ENCODE results near the gene LRRTM3.

LRRTM3 gene

GRCh38 chr10:66940965-66941364 is 15.1 kb downstream of the LRRTM3 start:
- DNase-seq, result no peak

GRCh38 chr10:66941491-66941890 is 15.7 kb downstream of the LRRTM3 start:
- no peak for DNase-seq

- DNase-seq, result no peak
These were observed 16.6 kb downstream of the LRRTM3 start for GRCh38 chr10:66942407-66942806.

GRCh38 chr10:66943590-66943989 is 17.8 kb downstream of the LRRTM3 start:
- DNase-seq, result no peak

- DNase-seq, result no peak
These were observed 26.1 kb downstream of the LRRTM3 start for GRCh38 chr10:66951896-66952295.

- DNase-seq, result no peak
These were observed 32.6 kb downstream of the LRRTM3 start for GRCh38 chr10:66958466-66958865.

- no peak for DNase-seq
These were observed 39.1 kb downstream of the LRRTM3 start for GRCh38 chr10:66964946-66965345.

GRCh38 chr10:66980246-66980815 is 54.5 kb downstream of the LRRTM3 start:
- no peak for DNase-seq

- no peak for DNase-seq
These were observed 55.7 kb downstream of the LRRTM3 start for GRCh38 chr10:66981361-66982052.

- DNase-seq, result no peak
These were observed 56.2 kb downstream of the LRRTM3 start for GRCh38 chr10:66982053-66982420.

- no peak for DNase-seq
These were observed 57.1 kb downstream of the LRRTM3 start for GRCh38 chr10:66982792-66983474.

- no peak for DNase-seq
These were observed 57.6 kb downstream of the LRRTM3 start for GRCh38 chr10:66983475-66983818.

- no peak for DNase-seq
These were observed 64.5 kb downstream of the LRRTM3 start for GRCh38 chr10:66990143-66990830.

- no peak for DNase-seq
These were observed 71.2 kb downstream of the LRRTM3 start for GRCh38 chr10:66996996-66997395.

- no peak for DNase-seq
These were observed 74.1 kb downstream of the LRRTM3 start for GRCh38 chr10:66999762-67000545.

- no peak for DNase-seq
These were observed 78.9 kb downstream of the LRRTM3 start for GRCh38 chr10:67004690-67005089.

- DNase-seq, result no peak
These were observed 80.1 kb downstream of the LRRTM3 start for GRCh38 chr10:67005981-67006380.

- DNase-seq, result no peak
These were observed 85.6 kb downstream of the LRRTM3 start for GRCh38 chr10:67011480-67011879.

- DNase-seq, result no peak
These were observed 86.1 kb downstream of the LRRTM3 start for GRCh38 chr10:67011981-67012380.

GRCh38 chr10:67015225-67015624 is 89.4 kb downstream of the LRRTM3 start:
- no peak for DNase-seq

GRCh38 chr10:67017218-67017617 is 91.4 kb downstream of the LRRTM3 start:
- no peak for DNase-seq

GRCh38 chr10:67022099-67022498 is 96.3 kb downstream of the LRRTM3 start:
- DNase-seq, result no peak

- DNase-seq, result no peak
These were observed 108.0 kb downstream of the LRRTM3 start for GRCh38 chr10:67033878-67034277.

Data from activated CD4-positive, alpha-beta T cell treated with anti-CD3 and anti-CD28 coated beads, Interleukin-2, amount 50 U/mL, for 48 hours (primary cell).